Endothelial cell of umbilical vein (primary cell): ENCODE data around the gene TOMM5. TPM values are rescaled to one million over a fixed set of nuclear protein-coding genes. Genes with fewer than 3 reads are reported as not detected.

Source experiments
- BruUV-seq: library from RNA; stranded (reverse); fragments of 400-500 nt; replicated peaks from 2 replicates; lab custom pipeline; 2021; lab: Mats Ljungman, UMichigan
- CTCF ChIA-PET: fragments of 300-600, 350-600 bp; sonication (Branson Sonifier 250); formaldehyde crosslinking; loops from one replicate; lab custom pipeline; 2021; ENCODE audit warnings: antibody characterized with exemption, inconsistent platforms; lab: Charles Lee
- POLR2A ChIA-PET: fragments of 300-600, 350-600 bp; sonication (Branson Sonifier 250); formaldehyde crosslinking; loops from one replicate; lab custom pipeline; 2021; ENCODE audit warnings: antibody characterized with exemption, inconsistent platforms; lab: Charles Lee
- DNase-seq: peaks from one replicate; pipeline ENCODE4 v3.0.0-alpha.2; 2011; ENCODE audit warnings: low read depth, low spot score
- FAIRE-seq: peaks from 2 replicates; lab custom pipeline; 2011; peaks lifted over from hg19 to GRCh38; lab: Jason Lieb, UNC
- H2AFZ ChIP-seq: 2 replicates; pipeline ENCODE4 v1.6.0; 2012; ENCODE audit warnings: low read depth, low read length, control low read depth, inconsistent platforms
- H3K27ac ChIP-seq: 2 replicates; pipeline ENCODE4 v1.5.1; 2011; ENCODE audit warnings: low read depth, mild to moderate bottlenecking, control low read depth, low read length, moderate library complexity; ENCODE audit not compliant: insufficient read depth
- H3K27me3 ChIP-seq, 2 experiments: 2 replicates each; pipeline versions ENCODE4 v1.6.0 to v1.6.1; 2011; ENCODE audit warnings: low read length in 2 of 2, mixed read lengths in 1 of 2; ENCODE audit not compliant: control insufficient read depth in 2 of 2, insufficient read depth in 2 of 2
- H3K36me3 ChIP-seq, 2 experiments: 2 replicates in 1 of 2; 3 replicates in 1 of 2; pipeline ENCODE4 v1.5.1; 2011; ENCODE audit warnings: low read length in 2 of 2, mild to moderate bottlenecking in 1 of 2, moderate library complexity in 1 of 2; ENCODE audit not compliant: control insufficient read depth in 2 of 2, insufficient read depth in 2 of 2; ENCODE audit errors: extremely low read depth in 1 of 2
- H3K4me1 ChIP-seq: 3 replicates; pipeline ENCODE4 v1.5.1; 2011; ENCODE audit warnings: mild to moderate bottlenecking, low read length; ENCODE audit not compliant: control insufficient read depth, insufficient read depth; ENCODE audit errors: extremely low read depth
- H3K4me2 ChIP-seq: 2 replicates; pipeline ENCODE4 v1.6.1; 2011; ENCODE audit warnings: low read length, control low read depth, mixed read lengths; ENCODE audit not compliant: insufficient read depth
- H3K4me3 ChIP-seq, 3 experiments: fragments of 200-600 bp in 1 of 3; sonication (generic), shearing (Covaris generic) in 1 of 3; replicated peaks in 1 of 3; 2 replicates each; pipeline ENCODE4 v1.5.1; 2011 to 2016; ENCODE audit warnings: control low read depth in 3 of 3, low read length in 3 of 3, mild to moderate bottlenecking in 2 of 3, inconsistent platforms in 1 of 3, low read depth in 1 of 3, moderate library complexity in 1 of 3; ENCODE audit not compliant: insufficient read depth in 1 of 3
- H3K79me2 ChIP-seq: 2 replicates; pipeline ENCODE4 v1.6.0; 2012; ENCODE audit warnings: low read length, inconsistent platforms; ENCODE audit not compliant: control insufficient read depth, insufficient read depth
- H3K9ac ChIP-seq: replicated peaks from 2 replicates; pipeline ENCODE3; 2011; ENCODE audit warnings: low read length, control low read depth; ENCODE audit not compliant: insufficient read depth; ENCODE audit errors: extremely low read depth
- H3K9me1 ChIP-seq: replicated peaks from 3 replicates; pipeline ENCODE4 v1.6.0; 2011; ENCODE audit warnings: mild to moderate bottlenecking, low read length; ENCODE audit not compliant: control insufficient read depth, insufficient read depth; ENCODE audit errors: extremely low read depth
- H3K9me3 ChIP-seq: replicated peaks from 2 replicates; pipeline ENCODE4 v1.5.1; 2012; ENCODE audit warnings: low read length, inconsistent platforms; ENCODE audit not compliant: control insufficient read depth, insufficient read depth
- H4K20me1 ChIP-seq: replicated peaks from 2 replicates; pipeline ENCODE3; 2011; ENCODE audit warnings: mild to moderate bottlenecking, low read length; ENCODE audit not compliant: control insufficient read depth, insufficient read depth; ENCODE audit errors: extremely low read depth
- CTCF ChIP-seq, 2 donors: IDR thresholded peaks; 1 replicate in 1 of 2; 2 replicates in 1 of 2; pipeline ENCODE4 v1.5.1; 2011; ENCODE audit warnings: low read length in 2 of 2, mild to moderate bottlenecking in 2 of 2, moderate library complexity in 2 of 2, control low read depth in 1 of 2, inconsistent platforms in 1 of 2, low read depth in 1 of 2; ENCODE audit not compliant: insufficient read depth in 1 of 2; ENCODE audit errors: extremely low read depth in 1 of 2
- EZH2 ChIP-seq: IDR thresholded peaks from 2 replicates; pipeline ENCODE4 v1.6.1; 2012; ENCODE audit warnings: borderline replicate concordance, low read depth, mild to moderate bottlenecking, moderate library complexity, low read length, inconsistent platforms; ENCODE audit not compliant: severe bottlenecking
- FOS ChIP-seq: IDR thresholded peaks from 2 replicates; pipeline ENCODE4 v1.6.1; 2011; ENCODE audit warnings: mild to moderate bottlenecking, low read length, moderate library complexity, borderline replicate concordance; ENCODE audit not compliant: insufficient read depth
- GATA2 ChIP-seq: IDR thresholded peaks from 2 replicates; pipeline ENCODE4 v1.7.0; 2011; ENCODE audit warnings: low read depth, mild to moderate bottlenecking, moderate library complexity, mixed read lengths, low read length; ENCODE audit not compliant: insufficient read length, insufficient read depth
- JUN ChIP-seq: IDR thresholded peaks from 2 replicates; pipeline ENCODE4 v1.6.1; 2011; ENCODE audit warnings: borderline replicate concordance, low read depth; ENCODE audit not compliant: insufficient read length, insufficient read depth
- MAX ChIP-seq: IDR thresholded peaks from 2 replicates; pipeline ENCODE4 v1.6.1; 2011; ENCODE audit not compliant: insufficient read depth, insufficient read length
- MYC ChIP-seq: IDR thresholded peaks from one replicate; pipeline ENCODE4 v1.6.1; 2011; ENCODE audit warnings: mild to moderate bottlenecking, low read depth, low read length
- POLR2A ChIP-seq: IDR thresholded peaks from 2 replicates; pipeline ENCODE4 v1.6.1; 2012; ENCODE audit warnings: low read depth, mild to moderate bottlenecking, control low read depth, low read length
- POLR2AphosphoS5 ChIP-seq: IDR thresholded peaks from 2 replicates; pipeline ENCODE4 v1.6.1; 2012; ENCODE audit warnings: low read depth, mild to moderate bottlenecking, control low read depth, low read length, moderate library complexity; ENCODE audit not compliant: insufficient read depth
- dilution Hi-C: fragments of 300-500 bp; cut with MboI; formaldehyde crosslinking; loops from one replicate; pipeline ENCODE4 v1.15.0; 2019; ENCODE audit warnings: low sequenced_read_pairs; ENCODE audit not compliant: extremely low pct_ligation_motif_present
- intact Hi-C: fragments of 100-400 bp; cut with micrococcal nuclease; formaldehyde crosslinking; loops from one replicate; pipeline ENCODE4 v1.10.0; 2022
- polyA plus RNA-seq, 4 experiments: library from polyadenylated mRNA; depleted of rRNA in 3 of 4; stranded (reverse) in 3 of 4; unstranded in 1 of 4; fragments of >200 nt; gene quantifications; 2 replicates each; pipeline versions ENCODE4 v1.2.1 to v1.2.3, GENCODE V29; 2011 to 2012; ENCODE audit warnings: missing spikeins in 1 of 4
- total RNA-seq: library from RNA; stranded (reverse); gene quantifications from 2 replicates; pipeline ENCODE4 v1.2.3, GENCODE V29; 2021

The TOMM5 gene
- total and polyA plus RNA-seq, 2 donors (not counting 3 experiments of a cell fraction or from before 2014, with no cell fraction given) = 122 to 147 TPM

GRCh38 chr9:37549527-37549926, 42.9 kb downstream of the TOMM5 start:
- H3K4me1 ChIP-seq = no peaks in the 10 kb centered on the region
- H3K36me3 ChIP-seq = no peaks in the 10 kb centered on the region
- no peak overlapping the region for H3K4me2 ChIP-seq
- H2AFZ ChIP-seq = no peak overlapping the region
- H3K9me1 ChIP-seq = no peaks in the 10 kb centered on the region
- dilution Hi-C loops (no loop called here), intact Hi-C loops (no loop called here)
- FAIRE-seq (no peak), DNase-seq (no peak)
- H3K27me3 ChIP-seq = no peaks in the 10 kb centered on the region
- H3K9me3 ChIP-seq = no peaks in the 10 kb centered on the region
- no peaks in the 10 kb centered on the region for H4K20me1 ChIP-seq
- no TSS peak for BruUV-seq
- POLR2A ChIA-PET = no interaction called here
- TF ChIP-seq MAX (no peak), JUN (no peak), MYC (no peak), GATA2 (no peak), EZH2 (no peak), FOS (no peak), POLR2A (no peak), POLR2AphosphoS5 (no peak), CTCF (IDR thresholded peaks at IDR 0.05; ENCODE audit: extremely low read depth in 1 of 2, insufficient read depth in 1 of 2, low read depth in 1 of 2, low read length in 2 of 2) (no peak)
- CTCF ChIA-PET = no interaction called here
- no peaks in the 10 kb centered on the region for H3K79me2 ChIP-seq
- H3K27ac ChIP-seq = no peak overlapping the region
- H3K4me3 ChIP-seq = no peak overlapping the region
- H3K9ac ChIP-seq = no peak overlapping the region
